ENCODE measurements around the gene GALNT2.
A peak's percentile ranks its signal among the peaks of the same experiment; 100 is the strongest.

The GALNT2 gene

GRCh38 chr1:230295367-230295766 lies 228.3 kb downstream of the GALNT2 start:
- no peak for DNase-seq (ENCODE audit: low read depth in 2 of 2)

GRCh38 chr1:230299191-230300006 lies 232.4 kb downstream of the GALNT2 start:
- DNase-seq (ENCODE audit: low read depth in 2 of 2) = no peak

- no peak for DNase-seq (ENCODE audit: low read depth in 2 of 2)
These were observed 233.6 kb downstream of the GALNT2 start for GRCh38 chr1:230300322-230301301.

GRCh38 chr1:230301322-230301721 lies 234.3 kb downstream of the GALNT2 start:
- no peak for DNase-seq (ENCODE audit: low read depth in 2 of 2)

GRCh38 chr1:230301822-230302221 lies 234.8 kb downstream of the GALNT2 start:
- DNase-seq (ENCODE audit: low read depth in 2 of 2) = no peak

- DNase-seq (ENCODE audit: low read depth in 2 of 2) = no peak
These were observed 236.0 kb downstream of the GALNT2 start for GRCh38 chr1:230303069-230303468.

- DNase-seq (ENCODE audit: low read depth in 2 of 2) = no peak
These were observed 236.8 kb downstream of the GALNT2 start for GRCh38 chr1:230303822-230304221.

GRCh38 chr1:230306169-230306568 lies 239.1 kb downstream of the GALNT2 start:
- no peak for DNase-seq (ENCODE audit: low read depth in 2 of 2)

GRCh38 chr1:230307213-230307612 lies 240.2 kb downstream of the GALNT2 start:
- no peak for DNase-seq (ENCODE audit: low read depth in 2 of 2)

GRCh38 chr1:230308039-230308438 lies 241.0 kb downstream of the GALNT2 start:
- DNase-seq (ENCODE audit: low read depth in 2 of 2) = no peak

- no peak for DNase-seq (ENCODE audit: low read depth in 2 of 2)
These were observed 241.8 kb downstream of the GALNT2 start for GRCh38 chr1:230308821-230309220.

- no peak for DNase-seq (ENCODE audit: low read depth in 2 of 2)
These were observed 242.7 kb downstream of the GALNT2 start for GRCh38 chr1:230309646-230310177.

- DNase-seq (ENCODE audit: low read depth in 2 of 2) = peak in 1 of 2 experiments; percentile 54
These were observed 243.5 kb downstream of the GALNT2 start for GRCh38 chr1:230310381-230311163.

- no peak for DNase-seq (ENCODE audit: low read depth in 2 of 2)
These were observed 245.6 kb downstream of the GALNT2 start for GRCh38 chr1:230312676-230313075.

GRCh38 chr1:230313453-230314141 lies 246.6 kb downstream of the GALNT2 start:
- no peak for DNase-seq (ENCODE audit: low read depth in 2 of 2)

GRCh38 chr1:230314142-230314470 lies 247.1 kb downstream of the GALNT2 start:
- DNase-seq (ENCODE audit: low read depth in 2 of 2) = no peak

GRCh38 chr1:230315099-230315498 lies 248.1 kb downstream of the GALNT2 start:
- no peak for DNase-seq (ENCODE audit: low read depth in 2 of 2)

GRCh38 chr1:230316864-230317745 lies 250.1 kb downstream of the GALNT2 start:
- no peak for DNase-seq (ENCODE audit: low read depth in 2 of 2)

- no peak for DNase-seq (ENCODE audit: low read depth in 2 of 2)
These were observed 251.1 kb downstream of the GALNT2 start for GRCh38 chr1:230317823-230318819.
